Peyer's patch (tissue), 4 donors: ENCODE results near the gene NANP.

ENCODE experiments used
- POLR2A ChIP-seq, 2 donors: fragments of 450-650 bp; IDR thresholded peaks; one replicate each; pipeline ENCODE4 v1.5.1; 2017; ENCODE audit warnings: antibody characterized with exemption in 2 of 2, mild to moderate bottlenecking in 2 of 2, moderate library complexity in 2 of 2
- TF ChIP-seq, protein P1 (sequence below), 6 experiments: fragments of 450-650 bp in 4 of 6; fragments of 200-600 bp in 2 of 6; sonication (generic) in 1 of 6; IDR thresholded peaks; one replicate each; pipeline ENCODE4 v1.5.1; 2017 to 2019; ENCODE audit warnings: antibody characterized with exemption in 6 of 6, mild to moderate bottlenecking in 3 of 6, moderate library complexity in 1 of 6

DNA sequence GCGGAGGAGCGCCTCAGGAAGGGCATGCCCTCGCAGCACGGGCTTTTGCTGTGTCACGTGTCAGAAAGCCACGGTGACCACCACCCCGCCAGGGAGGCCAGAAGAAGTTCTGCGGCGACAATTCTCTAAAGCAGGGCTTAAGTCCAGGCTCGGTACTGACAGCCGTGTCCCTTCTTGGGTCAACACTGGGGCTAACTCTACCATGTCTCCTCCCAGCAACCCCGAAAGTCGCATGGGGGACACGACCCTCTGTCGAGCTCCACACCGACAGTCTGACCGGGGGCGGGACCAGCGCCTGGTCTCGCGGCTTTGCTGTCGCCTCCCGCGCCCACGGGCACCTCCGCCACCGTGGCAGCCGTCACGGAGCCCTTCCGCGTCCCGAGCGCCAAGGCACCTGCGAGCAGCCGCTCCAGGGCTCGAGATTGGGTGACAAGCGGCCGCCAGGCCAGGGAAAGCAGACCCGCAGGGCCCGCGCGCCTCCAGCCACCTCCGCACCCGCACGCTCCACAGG is 534 bp downstream of the NANP start:
- TF ChIP-seq, protein P1, sequence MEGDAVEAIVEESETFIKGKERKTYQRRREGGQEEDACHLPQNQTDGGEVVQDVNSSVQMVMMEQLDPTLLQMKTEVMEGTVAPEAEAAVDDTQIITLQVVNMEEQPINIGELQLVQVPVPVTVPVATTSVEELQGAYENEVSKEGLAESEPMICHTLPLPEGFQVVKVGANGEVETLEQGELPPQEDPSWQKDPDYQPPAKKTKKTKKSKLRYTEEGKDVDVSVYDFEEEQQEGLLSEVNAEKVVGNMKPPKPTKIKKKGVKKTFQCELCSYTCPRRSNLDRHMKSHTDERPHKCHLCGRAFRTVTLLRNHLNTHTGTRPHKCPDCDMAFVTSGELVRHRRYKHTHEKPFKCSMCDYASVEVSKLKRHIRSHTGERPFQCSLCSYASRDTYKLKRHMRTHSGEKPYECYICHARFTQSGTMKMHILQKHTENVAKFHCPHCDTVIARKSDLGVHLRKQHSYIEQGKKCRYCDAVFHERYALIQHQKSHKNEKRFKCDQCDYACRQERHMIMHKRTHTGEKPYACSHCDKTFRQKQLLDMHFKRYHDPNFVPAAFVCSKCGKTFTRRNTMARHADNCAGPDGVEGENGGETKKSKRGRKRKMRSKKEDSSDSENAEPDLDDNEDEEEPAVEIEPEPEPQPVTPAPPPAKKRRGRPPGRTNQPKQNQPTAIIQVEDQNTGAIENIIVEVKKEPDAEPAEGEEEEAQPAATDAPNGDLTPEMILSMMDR (IDR thresholded peaks at IDR 0.05), result no peak
- peak in 1 of 2 donors; percentile 33 for TF ChIP-seq POLR2A (IDR thresholded peaks at IDR 0.05)
